ENCODE data around the gene CEP72.

GRCh38 chr5:579211-579610, 32.9 kb upstream of the CEP72 start:
- TF ChIP-seq CTCF (IDR thresholded peaks at IDR 0.05; ENCODE audit: low read depth, low read length), result no peak
- TF ChIP-seq EZH2phosphoT487 (IDR thresholded peaks at IDR 0.05; ENCODE audit: low read depth), result no peak

All from OCI-LY3 (cell line).